Measurements from ENCODE around the gene SLC25A21. TPM values are rescaled to one million over a fixed set of nuclear protein-coding genes. Genes with fewer than 3 reads are reported as not detected.

SLC25A21 gene
- polyA plus RNA-seq, 1 experiment, result 0.50 TPM

DNA sequence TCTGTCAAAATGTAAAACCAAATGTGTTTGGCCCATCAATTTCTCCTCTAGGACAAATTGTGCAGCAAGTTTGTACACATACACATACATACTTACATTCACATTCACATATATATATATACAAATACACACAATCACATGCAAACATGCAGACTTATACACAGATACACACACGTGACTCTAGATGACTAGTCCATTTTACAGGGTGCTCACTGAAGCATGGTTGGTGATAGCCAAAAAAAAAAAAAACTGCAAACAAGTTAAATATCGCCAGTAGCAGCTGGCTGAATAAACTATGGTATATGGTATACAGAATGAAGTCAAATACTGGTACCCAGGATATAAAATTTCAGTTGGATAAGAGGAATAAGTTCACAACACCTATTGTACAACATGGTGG lies 77.9 kb downstream of the SLC25A21 start:
- CTCF ChIA-PET, result interaction anchor here (0.6 to 1.2 kb wide), 2 partner anchors 18 to 56 kb away, joined by 3 read pairs; no protein-coding TSS in a partner anchor
- POLR2A ChIA-PET, result no interaction called here
- H3K36me3 ChIP-seq (ENCODE audit: control insufficient read depth, insufficient read depth, low read length), result no peaks in the 10 kb centered on the region
- no peak for DNase-seq (ENCODE audit: low read depth)
- H3K4me3 ChIP-seq (ENCODE audit: low read depth, low read length), result no peak overlapping the region
- no peaks in the 10 kb centered on the region for H3K27me3 ChIP-seq (ENCODE audit: control insufficient read depth, insufficient read depth, low read length)
- TF ChIP-seq, protein P1, sequence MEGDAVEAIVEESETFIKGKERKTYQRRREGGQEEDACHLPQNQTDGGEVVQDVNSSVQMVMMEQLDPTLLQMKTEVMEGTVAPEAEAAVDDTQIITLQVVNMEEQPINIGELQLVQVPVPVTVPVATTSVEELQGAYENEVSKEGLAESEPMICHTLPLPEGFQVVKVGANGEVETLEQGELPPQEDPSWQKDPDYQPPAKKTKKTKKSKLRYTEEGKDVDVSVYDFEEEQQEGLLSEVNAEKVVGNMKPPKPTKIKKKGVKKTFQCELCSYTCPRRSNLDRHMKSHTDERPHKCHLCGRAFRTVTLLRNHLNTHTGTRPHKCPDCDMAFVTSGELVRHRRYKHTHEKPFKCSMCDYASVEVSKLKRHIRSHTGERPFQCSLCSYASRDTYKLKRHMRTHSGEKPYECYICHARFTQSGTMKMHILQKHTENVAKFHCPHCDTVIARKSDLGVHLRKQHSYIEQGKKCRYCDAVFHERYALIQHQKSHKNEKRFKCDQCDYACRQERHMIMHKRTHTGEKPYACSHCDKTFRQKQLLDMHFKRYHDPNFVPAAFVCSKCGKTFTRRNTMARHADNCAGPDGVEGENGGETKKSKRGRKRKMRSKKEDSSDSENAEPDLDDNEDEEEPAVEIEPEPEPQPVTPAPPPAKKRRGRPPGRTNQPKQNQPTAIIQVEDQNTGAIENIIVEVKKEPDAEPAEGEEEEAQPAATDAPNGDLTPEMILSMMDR (IDR thresholded peaks at IDR 0.05; ENCODE audit: insufficient read depth, low read depth, low read length), result no peak

DNA sequence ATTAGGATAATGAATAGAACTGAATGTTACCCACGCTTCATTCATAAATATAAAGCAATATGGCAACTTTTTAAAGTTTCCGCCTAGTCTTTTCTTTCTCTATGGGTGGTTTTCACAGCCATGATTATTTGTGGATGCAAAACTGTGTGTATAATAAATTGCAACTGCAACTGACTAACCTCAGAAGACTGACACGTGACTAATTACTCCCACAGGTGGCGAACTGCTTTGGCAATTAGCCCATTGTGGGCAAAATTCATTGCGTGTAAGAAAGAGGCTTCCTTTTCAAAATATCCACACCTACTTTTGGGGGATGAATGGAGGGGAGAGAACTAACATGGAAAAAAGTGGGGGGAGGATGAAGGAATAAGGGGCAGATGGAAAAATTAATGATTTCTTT lies 79.0 kb downstream of the SLC25A21 start:
- DNase-seq (ENCODE audit: low read depth), result no peak
- POLR2A ChIA-PET, result no interaction called here
- Histone ChIP-seq H3K27me3 (ENCODE audit: control insufficient read depth, insufficient read depth, low read length) (no peaks in the 10 kb centered on the region), H3K36me3 (ENCODE audit: control insufficient read depth, insufficient read depth, low read length) (no peaks in the 10 kb centered on the region), H3K4me3 (ENCODE audit: low read depth, low read length) (no peak overlapping the region)
- TF ChIP-seq, protein P1 (IDR thresholded peaks at IDR 0.05; ENCODE audit: insufficient read depth, low read depth, low read length), result no peak
- CTCF ChIA-PET, result interaction anchor here (0.6 kb wide), 1 partner anchor 9 kb away, joined by 3 read pairs; no protein-coding TSS in a partner anchor

DNA sequence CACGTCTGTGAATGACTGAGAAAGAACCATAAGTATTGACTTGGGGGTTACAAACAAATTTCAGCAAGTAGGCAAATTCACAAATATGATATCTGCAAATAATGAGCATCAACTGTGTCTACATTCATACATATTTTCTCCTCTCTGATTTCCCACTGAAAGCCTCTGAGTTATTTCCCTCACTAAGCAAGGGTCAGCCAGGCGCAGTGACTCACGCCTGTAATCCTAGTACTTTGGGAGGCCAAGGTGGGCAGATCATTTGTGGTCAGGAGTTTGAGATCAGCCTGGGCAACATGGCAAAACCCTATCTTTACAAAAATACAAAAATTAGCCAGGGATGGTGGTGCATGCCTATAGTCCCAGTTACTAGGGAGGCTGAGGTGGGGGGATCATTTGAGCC lies 80.8 kb downstream of the SLC25A21 start:
- H3K36me3 ChIP-seq (ENCODE audit: control insufficient read depth, insufficient read depth, low read length), result no peaks in the 10 kb centered on the region
- TF ChIP-seq, protein P1 (IDR thresholded peaks at IDR 0.05; ENCODE audit: insufficient read depth, low read depth, low read length), result no peak
- no peak overlapping the region for H3K4me3 ChIP-seq (ENCODE audit: low read depth, low read length)
- CTCF ChIA-PET, result no interaction called here
- DNase-seq (ENCODE audit: low read depth), result no peak
- POLR2A ChIA-PET, result no interaction called here
- H3K27me3 ChIP-seq (ENCODE audit: control insufficient read depth, insufficient read depth, low read length), result no peaks in the 10 kb centered on the region

DNA sequence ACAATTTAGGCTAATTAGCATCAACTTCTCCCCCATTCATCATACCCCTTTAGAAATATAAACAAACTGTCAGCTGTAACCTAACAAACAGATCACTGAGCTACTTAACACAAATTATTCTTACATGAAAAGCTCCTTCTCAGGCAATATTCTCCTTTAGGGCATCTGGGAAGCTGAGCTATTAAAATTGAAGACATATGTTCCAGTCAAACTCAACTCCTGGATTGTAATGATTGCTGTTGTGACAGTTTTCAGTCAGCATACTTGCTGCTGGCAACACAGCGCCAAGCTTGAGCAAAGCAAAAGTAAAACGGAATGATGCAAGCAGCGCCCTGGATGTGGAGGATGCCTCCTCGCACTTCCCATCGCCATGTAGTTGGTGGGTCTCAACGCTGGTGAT lies 82.4 kb downstream of the SLC25A21 start:
- Histone ChIP-seq H3K27me3 (ENCODE audit: control insufficient read depth, insufficient read depth, low read length) (no peaks in the 10 kb centered on the region), H3K36me3 (ENCODE audit: control insufficient read depth, insufficient read depth, low read length) (no peaks in the 10 kb centered on the region), H3K4me3 (ENCODE audit: low read depth, low read length) (no peak overlapping the region)
- DNase-seq (ENCODE audit: low read depth), result no peak
- TF ChIP-seq, protein P1 (IDR thresholded peaks at IDR 0.05; ENCODE audit: insufficient read depth, low read depth, low read length), result no peak
- ChIA-PET POLR2A (no interaction called here), CTCF (interaction anchor here (1.4 kb wide), 1 partner anchor 18 kb away, joined by 3 read pairs; no protein-coding TSS in a partner anchor)

DNA sequence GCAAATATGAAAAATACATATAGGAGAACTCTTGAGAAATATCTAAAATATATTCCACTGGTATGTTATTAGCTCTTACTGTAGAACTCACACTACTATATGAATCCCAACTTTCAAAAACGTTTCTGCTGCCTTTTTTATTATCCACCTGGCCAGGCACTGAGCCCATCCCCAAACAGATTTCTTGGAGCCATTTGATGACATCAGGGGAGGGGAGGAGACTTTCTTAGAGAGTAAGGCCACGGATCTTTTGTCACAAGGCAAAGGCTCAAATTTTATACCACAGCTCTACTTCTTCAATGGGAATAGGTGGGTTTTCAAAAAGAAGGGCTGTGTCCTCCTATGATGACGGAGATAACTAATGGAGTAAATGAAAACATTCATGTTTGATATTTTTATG lies 83.0 kb downstream of the SLC25A21 start:
- ChIA-PET CTCF (interaction anchor here (0.7 to 1.4 kb wide), 2 partner anchors 18 to 59 kb away, joined by 3 read pairs; no protein-coding TSS in a partner anchor), POLR2A (no interaction called here)
- no peaks in the 10 kb centered on the region for H3K27me3 ChIP-seq (ENCODE audit: control insufficient read depth, insufficient read depth, low read length)
- TF ChIP-seq, protein P1 (IDR thresholded peaks at IDR 0.05; ENCODE audit: insufficient read depth, low read depth, low read length), result no peak
- H3K36me3 ChIP-seq (ENCODE audit: control insufficient read depth, insufficient read depth, low read length), result no peaks in the 10 kb centered on the region
- no peak overlapping the region for H3K4me3 ChIP-seq (ENCODE audit: low read depth, low read length)
- no peak for DNase-seq (ENCODE audit: low read depth)
